ENCODE data around the gene KDM5C.

Gene KDM5C

GRCh38 chrX:53224860-53225797 is at the start of gene KDM5C:
Gene KDM5C (minus strand): TSS chrX:53225207. CDS start chrX:53224889, 318 bp downstream.
- peak; percentile 94 for DNase-seq

DNA sequence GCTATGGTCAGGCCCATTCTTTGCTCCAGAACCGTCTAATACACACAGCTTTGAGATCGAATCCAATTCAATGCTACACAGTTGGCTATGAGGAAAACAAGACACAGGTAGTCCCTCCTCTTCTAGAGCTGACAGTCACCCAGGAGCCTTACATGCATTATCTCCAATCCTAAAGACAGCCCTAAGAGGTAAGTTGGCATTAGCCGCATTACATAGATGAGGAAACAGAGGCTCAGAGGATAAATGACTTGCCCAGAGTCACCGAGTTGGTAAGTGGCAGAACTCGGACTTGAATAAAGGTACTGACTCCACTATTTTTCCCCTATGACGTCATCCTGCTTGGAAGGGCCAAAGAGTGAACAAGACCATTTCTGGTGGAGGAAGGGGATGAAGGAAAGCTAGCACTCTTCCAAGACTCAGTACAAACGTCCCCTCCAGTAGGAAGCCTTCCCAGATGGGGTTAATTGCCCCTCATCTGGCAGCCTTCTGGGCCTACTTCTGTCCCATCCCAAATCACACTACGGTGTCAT is 47.9 kb upstream of the KDM5C start:
- DNase-seq = no peak

DNA sequence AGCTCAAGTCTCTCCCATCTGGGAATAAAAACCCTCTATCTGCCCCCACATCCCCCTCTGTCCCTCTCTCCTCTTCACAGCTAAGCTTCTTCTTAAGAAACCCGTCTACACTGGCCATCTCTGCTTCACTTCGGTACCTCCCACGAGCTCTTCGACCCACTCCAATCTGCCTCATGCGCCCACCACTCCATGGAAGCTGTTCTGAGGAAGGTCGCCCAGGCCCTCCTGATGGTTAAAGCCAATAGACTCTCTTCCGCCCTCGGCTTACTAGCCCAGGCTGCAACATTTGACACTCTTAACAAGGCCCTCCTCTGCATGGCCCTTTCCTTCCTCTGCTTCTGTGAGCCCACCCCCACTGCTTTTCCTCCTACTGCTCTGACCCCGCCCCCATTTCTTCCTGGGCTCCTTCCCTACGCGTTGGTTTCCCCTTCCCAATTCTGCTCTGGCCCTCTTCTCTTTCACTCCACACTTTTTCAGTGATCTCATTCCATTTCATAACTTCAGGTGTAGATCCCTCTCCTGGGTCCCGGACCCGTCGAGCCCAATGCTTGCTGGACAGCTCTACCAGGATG is 44.6 kb upstream of the KDM5C start:
- no peak for DNase-seq

GRCh38 chrX:53268173-53268572 is 43.2 kb upstream of the KDM5C start:
- no peak for DNase-seq

DNA sequence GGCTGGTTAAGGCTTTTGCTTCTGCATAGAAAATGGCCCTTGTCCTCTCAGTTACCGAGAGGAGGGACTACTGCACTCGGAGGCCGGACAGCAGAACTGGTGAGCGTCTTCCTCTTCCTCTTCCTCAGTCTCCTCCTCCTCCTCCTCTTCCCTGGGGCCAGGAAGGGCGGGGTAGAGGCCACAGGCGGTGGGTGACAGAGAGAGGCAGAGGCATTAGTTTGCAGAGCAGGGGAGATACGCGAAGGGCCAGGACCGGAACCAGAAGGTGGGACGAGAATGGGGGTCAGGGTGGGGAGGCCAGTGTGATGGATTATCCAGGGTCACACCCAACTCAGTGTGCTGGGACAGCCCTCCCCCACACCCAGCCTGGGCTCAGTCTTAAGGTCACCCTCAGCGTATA is 41.9 kb upstream of the KDM5C start:
- DNase-seq = no peak

- DNase-seq = no peak
Observed at GRCh38 chrX:53265771-53266574, 41.0 kb upstream of the KDM5C start.

DNA sequence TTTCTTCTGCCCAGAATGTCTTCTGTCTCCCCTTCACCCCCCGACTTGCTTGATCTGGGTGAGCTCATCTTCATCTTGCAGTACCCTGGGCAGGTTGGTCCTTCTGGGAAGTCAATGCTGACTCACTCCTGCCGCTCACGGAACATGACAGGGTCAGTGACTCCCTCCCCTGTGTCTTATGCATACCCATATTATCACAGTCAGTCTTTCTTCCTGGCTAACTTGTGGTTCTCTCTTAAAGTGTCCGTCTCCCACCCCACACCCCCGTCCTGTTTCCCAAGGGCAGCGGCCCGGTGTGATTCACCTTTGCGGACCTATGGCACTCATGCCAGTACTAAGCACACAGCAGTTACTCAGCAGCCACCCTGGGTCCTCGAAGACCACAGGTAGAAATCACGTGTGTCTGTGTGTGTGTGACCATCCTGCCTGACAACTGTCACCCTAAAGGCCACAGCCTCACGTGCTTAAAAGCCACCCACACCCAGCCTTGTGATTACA is 38.6 kb upstream of the KDM5C start:
- no peak for DNase-seq

DNA sequence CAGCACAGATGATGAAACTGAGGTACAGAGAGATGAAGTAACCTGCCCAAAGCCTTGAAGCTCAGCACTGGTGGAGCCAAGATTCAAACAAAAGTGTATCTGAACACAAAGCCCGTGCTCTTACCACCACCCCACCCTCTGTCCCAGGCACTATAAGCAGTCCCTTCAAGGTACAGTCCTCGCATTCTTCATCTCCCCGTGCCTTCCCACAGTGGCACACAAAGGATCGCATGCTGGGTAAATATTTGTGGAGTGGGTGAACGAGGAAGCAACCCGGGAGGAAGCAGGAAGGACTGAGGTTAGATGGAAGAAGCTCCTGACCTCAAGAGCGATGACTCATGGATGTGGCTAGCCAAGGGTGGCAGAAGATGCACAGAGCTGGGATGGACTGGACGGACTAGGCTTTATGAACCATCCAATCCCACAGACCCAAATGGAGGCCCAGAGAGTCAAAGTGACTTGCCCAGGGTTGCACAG is 37.9 kb upstream of the KDM5C start:
- DNase-seq = peak; percentile 54

DNA sequence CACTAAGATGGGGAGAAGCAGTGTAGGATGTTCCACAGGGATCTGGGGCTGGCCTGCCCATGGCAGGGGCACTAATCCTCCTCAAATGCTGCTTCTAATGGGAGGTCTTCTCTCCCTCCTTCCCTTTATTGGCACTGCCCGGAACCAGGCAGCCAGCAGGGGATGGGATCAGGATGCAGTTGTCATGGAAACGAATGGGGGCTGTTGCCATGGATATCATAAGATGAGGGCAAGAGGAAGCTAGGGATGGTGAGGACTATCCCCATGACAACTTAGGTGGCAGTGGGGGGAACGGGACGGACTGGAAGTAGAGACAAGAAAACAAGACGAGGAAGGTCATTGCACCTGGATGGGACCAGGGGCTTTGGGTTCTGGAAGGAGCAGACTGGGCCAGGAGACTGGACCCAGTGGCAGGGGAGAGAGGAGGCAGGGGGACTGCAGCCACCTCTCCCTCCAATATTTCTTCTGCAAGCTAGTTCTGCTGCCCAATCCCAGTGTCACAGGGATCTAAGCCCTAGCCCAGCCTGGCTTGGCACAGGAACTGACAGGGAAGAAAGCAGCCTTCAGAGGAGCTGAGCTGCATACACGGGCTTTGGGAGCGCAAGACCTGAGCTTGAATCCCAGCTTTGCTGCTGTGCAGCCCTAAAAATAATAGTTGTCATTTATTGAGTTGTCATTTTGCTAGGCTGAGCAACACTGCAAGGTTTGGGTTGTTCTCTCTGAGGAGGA is 37.3 kb upstream of the KDM5C start:
- no peak for DNase-seq

DNA sequence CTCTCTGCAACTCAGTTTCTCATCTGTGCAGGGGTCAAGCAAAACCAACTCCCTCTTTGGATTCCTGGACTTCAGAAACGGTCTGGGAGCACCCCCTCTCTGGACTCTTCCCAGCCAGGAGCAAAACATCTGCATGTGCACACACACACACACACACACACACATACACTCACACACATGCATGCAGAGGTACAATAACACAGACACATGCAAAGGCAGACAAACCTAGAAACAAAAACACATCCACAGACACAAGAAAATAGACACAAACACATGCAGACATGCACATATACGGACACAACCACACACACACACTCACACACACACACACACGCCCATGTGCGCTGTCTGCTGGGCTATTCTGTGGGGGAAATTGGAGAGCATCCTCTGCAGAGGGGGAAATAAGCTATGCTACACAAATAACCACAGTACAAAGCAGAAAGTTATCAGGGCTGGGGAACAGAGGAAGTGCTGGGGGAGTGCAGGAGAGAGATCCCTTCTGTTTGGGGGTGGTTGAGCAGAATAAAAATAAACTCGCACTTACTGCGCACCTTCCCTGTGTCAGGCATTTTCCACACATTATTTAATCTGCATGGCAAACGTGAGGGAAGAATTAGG is 36.5 kb upstream of the KDM5C start:
- DNase-seq = no peak

- no peak for DNase-seq
Observed at GRCh38 chrX:53260836-53261235, 35.8 kb upstream of the KDM5C start.

- DNase-seq = no peak
Observed at GRCh38 chrX:53257670-53258423, 32.8 kb upstream of the KDM5C start.

- no peak for DNase-seq
Observed at GRCh38 chrX:53257166-53257565, 32.2 kb upstream of the KDM5C start.

DNA sequence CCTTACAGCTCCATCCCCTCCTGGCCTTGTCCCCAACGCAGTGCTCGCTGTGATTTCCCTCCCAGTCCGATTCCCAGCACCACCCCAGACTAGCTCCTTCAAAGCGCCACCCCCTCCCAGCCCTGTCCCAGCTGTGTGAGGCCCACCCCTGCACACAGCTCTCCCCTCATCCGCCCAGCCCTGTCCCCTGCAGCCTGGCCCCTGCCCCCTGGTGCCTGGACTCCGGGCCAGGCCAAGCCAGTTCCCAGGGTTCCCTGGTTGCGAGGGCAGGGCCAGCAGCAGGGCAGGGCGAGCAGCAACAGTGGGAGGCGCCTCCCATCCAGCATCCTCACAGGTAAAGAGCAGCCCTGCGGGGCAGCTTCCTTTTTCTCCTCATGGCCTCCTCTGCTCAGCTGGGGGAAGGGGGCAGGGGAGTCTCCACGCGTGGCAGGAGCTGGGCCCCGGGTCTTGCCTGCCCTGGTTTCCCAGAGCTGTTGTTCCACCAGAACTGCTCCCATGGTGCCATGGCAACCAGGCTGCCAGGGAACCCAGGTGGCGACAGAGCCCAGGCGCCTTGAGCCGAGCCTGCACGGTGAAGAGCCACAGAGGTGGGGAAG is 31.5 kb upstream of the KDM5C start:
- peak; percentile 46 for DNase-seq

DNA sequence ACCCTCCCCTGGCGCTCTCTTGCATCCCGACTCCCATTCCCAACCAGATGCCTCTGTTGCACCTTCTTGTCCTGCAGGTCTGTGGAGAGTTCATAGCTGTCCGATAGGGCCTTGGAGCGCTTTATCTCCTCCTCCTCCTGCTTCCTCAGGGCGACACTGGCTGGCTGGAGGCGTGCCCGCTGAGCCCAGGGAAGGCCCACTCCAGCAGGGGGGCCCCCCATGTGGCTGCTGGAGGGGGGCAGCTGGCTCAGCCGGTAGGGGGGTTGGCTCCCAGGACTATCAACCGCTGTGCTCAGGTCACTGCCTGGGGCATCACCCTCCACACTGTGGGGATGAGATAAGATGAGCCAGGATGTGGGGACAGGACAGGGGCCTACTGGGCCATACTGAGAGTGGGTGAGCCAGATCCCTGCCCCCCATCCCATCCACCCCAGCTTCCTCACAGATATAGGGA is 30.8 kb upstream of the KDM5C start:
- no peak for DNase-seq

DNA sequence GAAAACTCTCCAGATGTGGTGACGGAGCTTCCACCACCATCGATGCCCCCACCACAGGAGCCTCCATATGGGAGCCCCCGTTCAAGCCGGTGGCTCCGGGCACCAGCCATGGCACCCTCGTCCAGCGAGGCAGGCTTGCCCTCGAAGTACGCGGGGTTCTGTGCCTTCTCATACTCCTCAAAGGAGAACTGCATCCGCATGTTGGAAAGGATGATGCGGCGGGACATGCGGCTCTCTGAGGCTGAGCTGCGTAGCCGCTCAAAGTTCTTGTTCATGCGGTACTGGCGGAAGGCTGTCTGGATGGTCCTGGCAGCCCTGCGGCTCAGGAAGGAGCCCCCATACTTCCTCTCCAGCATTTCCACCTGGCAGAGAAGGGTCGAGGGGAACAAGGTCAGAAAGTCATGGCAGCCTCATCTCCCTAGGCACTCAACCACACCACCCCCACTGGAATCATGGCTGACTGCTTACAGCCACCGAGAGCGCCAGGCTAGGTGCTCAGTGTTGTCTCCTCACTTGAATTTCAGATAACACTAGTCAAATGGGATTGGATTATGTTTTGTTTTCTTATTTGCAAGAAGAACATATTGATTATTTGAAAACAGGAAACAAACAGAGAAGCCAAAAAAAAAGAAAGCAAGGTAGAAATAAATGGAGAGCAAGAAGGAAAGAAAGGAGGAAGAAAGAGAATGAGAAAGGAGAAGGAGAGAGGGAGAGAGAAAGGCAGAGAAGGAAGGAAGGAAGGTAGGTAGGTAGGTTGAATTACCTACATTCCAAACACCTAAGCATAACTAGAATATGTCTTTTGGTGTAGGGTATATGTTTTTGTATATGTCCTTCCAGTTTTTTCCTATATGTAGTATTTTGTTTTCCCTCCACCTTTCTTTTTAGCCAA is 29.8 kb upstream of the KDM5C start:
- no peak for DNase-seq

DNA sequence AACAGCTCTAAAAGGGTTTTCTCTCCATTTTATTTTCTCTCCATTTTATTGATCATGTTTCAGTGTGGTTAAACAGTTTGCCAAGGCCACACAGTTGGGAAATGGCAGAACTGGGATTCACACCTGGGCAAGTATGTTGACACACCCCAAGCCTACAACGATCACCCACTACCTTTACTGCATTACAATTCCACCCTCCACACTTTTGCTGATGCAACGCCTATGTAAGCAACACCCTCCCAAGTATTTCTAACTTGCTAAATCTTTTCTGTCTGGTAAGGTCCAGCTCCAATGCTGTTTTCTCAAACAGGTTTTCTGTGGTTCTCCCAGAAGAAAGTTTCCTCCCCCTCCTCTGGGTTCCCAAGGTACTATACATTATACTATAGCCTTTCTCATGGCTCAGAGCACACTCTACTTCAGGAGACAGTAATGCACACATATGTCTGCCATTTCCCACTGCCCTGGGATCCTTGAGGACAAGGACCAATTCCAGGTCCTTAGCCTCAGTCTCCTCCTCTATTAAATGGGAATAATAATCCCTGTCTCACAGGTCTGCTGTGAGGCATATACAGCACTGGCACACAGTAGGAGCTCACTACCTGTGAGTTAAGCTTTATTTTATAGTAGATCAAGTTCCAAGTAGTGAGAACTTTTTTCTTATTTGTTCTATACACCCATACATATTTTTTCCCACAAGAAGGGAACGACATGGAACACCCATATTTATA is 28.4 kb upstream of the KDM5C start:
- no peak for DNase-seq

DNA sequence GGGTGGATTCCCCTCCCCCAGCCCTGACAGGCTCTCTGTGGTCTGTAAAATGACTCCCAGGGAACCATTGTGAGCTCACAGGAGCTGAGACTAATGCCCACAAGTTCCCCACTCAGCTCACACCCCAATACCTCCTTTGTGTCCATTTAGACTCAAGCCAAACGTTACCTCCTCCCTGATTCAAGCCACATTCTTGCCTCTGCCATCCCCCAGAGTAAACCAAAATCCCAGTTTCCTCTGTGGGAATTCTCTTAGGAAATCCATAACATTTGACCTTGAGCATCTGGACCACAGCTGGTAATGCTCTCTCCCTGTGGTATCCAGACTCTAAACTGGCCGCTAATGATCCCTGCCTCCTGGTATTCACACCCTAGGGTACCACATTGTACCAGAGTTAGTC is 26.3 kb upstream of the KDM5C start:
- DNase-seq = peak; percentile 8

DNA sequence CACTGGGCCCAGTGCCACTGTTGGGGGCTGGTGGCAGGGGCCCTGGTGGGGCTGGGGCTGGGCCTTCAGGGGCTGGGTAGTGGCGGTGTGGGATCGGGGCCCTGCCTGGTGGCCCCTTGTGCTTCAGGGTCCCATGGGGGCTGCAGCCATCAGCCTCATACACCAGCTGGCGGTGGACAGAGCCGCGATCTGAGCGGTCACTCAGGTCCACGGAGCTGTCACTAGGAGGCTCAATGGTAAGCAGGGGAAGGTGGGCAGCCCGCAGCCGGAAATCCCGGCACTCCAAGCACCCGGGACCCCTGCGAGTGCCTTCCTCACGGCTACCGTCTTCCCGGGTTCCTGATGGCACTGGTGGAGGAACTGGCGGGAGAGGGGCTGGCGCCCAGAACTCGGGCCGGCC is 25.5 kb upstream of the KDM5C start:
- DNase-seq = no peak
